ENCODE results near the gene SULT1A2. TPM values are rescaled to one million over a fixed set of nuclear protein-coding genes. Genes with fewer than 3 reads are reported as not detected.
A peak's percentile ranks its signal among the peaks of the same experiment; 100 is the strongest.

Gene SULT1A2
- total and polyA plus RNA-seq, 2 of the 13 experiments (the other 11 are each of a cell fraction or from before 2014, with no cell fraction given) = 33.0 to 34.2 TPM

GRCh38 chr16:28617874-28618273 is 21.0 kb upstream of the SULT1A2 start (continued):
- 0 out of 2 replicates have a peak, but pooled peaks have one; percentile 44 for TF ChIP-seq PAXIP1 (CRISPR knock-in tag; conservative IDR thresholded peaks at IDR 0.05)
- TF ChIP-seq ZNF414 (CRISPR knock-in tag; IDR thresholded peaks at IDR 0.05) = no peak
- 0 out of 4 replicates have a peak, but pooled peaks of 1 of the 2 experiments have one; percentile 34 for TF ChIP-seq ATF4 (CRISPR knock-in tag; IDR thresholded peaks at IDR 0.05)
- TF ChIP-seq SCMH1 (CRISPR knock-in tag; IDR thresholded peaks at IDR 0.05; ENCODE audit: borderline replicate concordance) = no peak
- no peak for TF ChIP-seq ZIK1 (CRISPR knock-in tag; IDR thresholded peaks at IDR 0.05; ENCODE audit: borderline replicate concordance, low read depth)
- no peak for TF ChIP-seq ZNF296 (CRISPR knock-in tag; conservative IDR thresholded peaks at IDR 0.05)
- TF ChIP-seq SKI (IDR thresholded peaks at IDR 0.05; ENCODE audit: partially characterized antibody) = no peak
- TF ChIP-seq PHF21A (CRISPR knock-in tag; IDR thresholded peaks at IDR 0.05) = peak; percentile 73
- 0 out of 2 replicates have a peak, but pooled peaks have one; percentile 14 for TF ChIP-seq RERE (CRISPR knock-in tag; IDR thresholded peaks at IDR 0.05; ENCODE audit: low read depth)
- TF ChIP-seq TBX2 (CRISPR knock-in tag; IDR thresholded peaks at IDR 0.05; ENCODE audit: borderline replicate concordance) = 0 out of 2 replicates have a peak, but pooled peaks have one; percentile 32
- TF ChIP-seq ONECUT2 (CRISPR knock-in tag; IDR thresholded peaks at IDR 0.05) = no peak
- TF ChIP-seq HMG20A (CRISPR knock-in tag; IDR thresholded peaks at IDR 0.05; ENCODE audit: borderline replicate concordance) = peak; percentile 32; the same call in 1 of the 2 replicates
- peak; percentile 58; the same call in 1 of the 2 replicates for TF ChIP-seq TCF7 (IDR thresholded peaks at IDR 0.05; ENCODE audit: low read depth)
- no peak for TF ChIP-seq ZNF563 (CRISPR knock-in tag; IDR thresholded peaks at IDR 0.05)
- TF ChIP-seq ZBTB20 (CRISPR knock-in tag; IDR thresholded peaks at IDR 0.05; ENCODE audit: borderline replicate concordance, low read depth) = no peak
- 0 out of 2 replicates have a peak, but pooled peaks have one; percentile 20 for TF ChIP-seq SP5 (CRISPR knock-in tag; IDR thresholded peaks at IDR 0.05; ENCODE audit: borderline replicate concordance, low read depth)
- no peak for TF ChIP-seq GATA4 (IDR thresholded peaks at IDR 0.05; ENCODE audit: borderline replicate concordance, low read depth)
- peak; percentile 6; the same call in 1 of the 2 replicates for TF ChIP-seq HNF4A (CRISPR knock-in tag; IDR thresholded peaks at IDR 0.05)
- TF ChIP-seq ZNF460 (CRISPR knock-in tag; IDR thresholded peaks at IDR 0.05; ENCODE audit: borderline replicate concordance) = no peak
- peak; percentile 60; the same call in 1 of the 2 replicates for TF ChIP-seq RXRB (CRISPR knock-in tag; IDR thresholded peaks at IDR 0.05; ENCODE audit: borderline replicate concordance)
